ENCODE measurements around the gene RNF208.

- TF ChIP-seq CTCF (IDR thresholded peaks at IDR 0.05) (no peak), EP300 (IDR thresholded peaks at IDR 0.05) (no peak)
Observed at GRCh38 chr9:137232510-137232909, 10.5 kb upstream of the RNF208 start.

Measured in esophagus muscularis mucosa (tissue), 3 donors.